Activated CD4-positive, CD25-positive, alpha-beta regulatory T cell (primary cell): ENCODE data around the gene TSHZ3.

ENCODE experiments used
- DNase-seq, 4 experiments: peaks; one replicate each; lab custom pipeline; 2025; lab: John Stamatoyannopoulos, UW

The TSHZ3 gene

GRCh38 chr19:31263328-31263727, 85.9 kb downstream of the TSHZ3 start:
- DNase-seq = no peak

GRCh38 chr19:31262725-31263191, 86.5 kb downstream of the TSHZ3 start:
- no peak for DNase-seq

DNA sequence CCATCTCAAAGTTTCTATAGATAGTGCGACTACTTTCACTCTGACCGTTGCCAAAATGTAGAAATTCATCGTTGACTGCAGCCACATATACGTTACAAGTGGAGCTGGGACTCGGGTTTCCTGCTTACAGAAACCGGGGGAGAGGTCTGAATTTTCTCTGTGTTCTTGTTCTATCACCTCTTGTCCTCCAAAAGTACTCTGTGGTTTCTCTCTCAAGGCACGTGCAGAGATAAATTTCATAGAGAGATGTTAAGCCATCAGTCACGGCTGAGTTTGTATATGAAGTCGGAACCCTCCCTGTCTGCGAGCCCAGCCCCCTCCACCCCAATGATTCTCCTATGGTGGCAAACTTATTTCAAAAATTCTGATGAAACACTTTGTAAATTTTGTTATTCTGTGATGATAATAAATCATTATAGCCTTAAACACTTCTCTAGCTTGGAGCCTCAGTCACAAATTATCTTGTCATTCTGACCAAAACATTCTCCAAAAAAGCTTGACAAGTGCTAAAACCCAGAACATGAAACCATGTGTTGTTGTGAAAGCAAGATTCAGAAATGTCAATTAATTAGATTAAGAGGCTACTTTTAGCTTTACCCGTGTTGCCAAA, 87.5 kb downstream of the TSHZ3 start:
- DNase-seq = no peak

DNA sequence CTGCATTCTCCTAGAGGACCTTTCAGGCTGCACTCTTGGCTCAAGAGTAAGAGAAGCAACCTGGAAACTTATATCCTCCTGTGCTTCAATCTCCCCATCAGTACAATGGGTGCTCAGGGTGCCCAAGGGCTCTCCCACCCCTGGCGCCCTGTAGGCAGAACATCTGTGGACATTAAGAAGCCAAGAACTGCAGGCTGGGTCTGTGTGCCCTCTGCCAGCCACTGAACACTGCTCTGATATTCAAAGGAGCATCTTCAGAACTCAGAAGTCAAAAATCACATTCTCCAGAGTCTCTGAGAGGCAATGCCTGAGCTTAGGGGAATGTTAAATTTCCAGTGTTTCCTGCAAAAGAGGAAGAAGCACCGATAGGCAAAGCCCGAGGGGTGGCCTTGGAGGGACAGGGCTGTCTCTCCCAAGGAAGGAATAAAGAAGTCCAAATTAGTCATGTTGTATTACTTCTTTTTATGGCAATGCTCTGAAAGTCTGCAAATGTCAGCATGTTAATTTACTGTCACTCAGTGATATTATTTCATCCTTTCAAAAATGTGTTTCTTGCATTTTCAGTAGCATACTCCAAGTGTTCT, 88.1 kb downstream of the TSHZ3 start:
- DNase-seq = no peak

DNA sequence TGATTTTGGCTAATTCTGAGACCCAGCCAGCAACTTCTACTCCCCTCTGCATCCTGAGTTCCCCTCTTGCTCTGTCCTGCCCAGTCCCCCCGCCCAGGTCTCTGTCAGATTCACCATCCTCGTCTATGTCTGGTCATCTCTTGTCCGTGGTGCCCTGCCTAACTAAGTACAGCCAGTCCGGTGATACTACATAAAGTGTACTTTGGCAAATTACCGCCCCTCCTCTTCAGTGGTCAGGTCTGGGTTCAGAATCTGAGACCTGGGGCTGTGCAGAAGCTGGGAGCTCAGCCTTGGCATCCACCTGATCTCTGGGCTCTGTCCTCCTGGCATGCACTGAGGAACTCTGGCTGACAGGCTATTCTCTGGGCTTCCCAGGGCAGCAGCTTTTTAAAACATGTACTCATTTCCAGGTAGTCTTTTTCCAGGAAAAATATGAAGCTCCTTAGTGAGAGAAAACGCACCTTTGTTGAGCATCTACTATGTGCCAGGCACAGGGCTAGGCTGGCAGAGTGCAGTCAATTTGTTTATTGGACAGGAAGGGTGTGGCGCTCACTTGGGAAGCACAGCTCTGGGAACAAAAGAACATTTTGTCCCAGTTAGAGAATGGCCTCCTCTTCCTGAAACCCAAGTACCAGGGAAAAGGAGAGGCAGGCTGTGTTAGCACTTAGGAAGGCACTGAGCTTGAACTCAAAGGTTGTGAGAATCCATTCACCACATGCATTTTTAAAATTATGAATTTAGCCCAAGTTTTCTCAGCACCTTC, 88.9 kb downstream of the TSHZ3 start:
- no peak for DNase-seq

- DNase-seq = no peak
These were observed 90.8 kb downstream of the TSHZ3 start for GRCh38 chr19:31258211-31259052.

- no peak for DNase-seq
These were observed 91.7 kb downstream of the TSHZ3 start for GRCh38 chr19:31257426-31258130.

GRCh38 chr19:31257025-31257424, 92.2 kb downstream of the TSHZ3 start:
- no peak for DNase-seq

GRCh38 chr19:31256593-31256960, 92.7 kb downstream of the TSHZ3 start:
- no peak for DNase-seq

DNA sequence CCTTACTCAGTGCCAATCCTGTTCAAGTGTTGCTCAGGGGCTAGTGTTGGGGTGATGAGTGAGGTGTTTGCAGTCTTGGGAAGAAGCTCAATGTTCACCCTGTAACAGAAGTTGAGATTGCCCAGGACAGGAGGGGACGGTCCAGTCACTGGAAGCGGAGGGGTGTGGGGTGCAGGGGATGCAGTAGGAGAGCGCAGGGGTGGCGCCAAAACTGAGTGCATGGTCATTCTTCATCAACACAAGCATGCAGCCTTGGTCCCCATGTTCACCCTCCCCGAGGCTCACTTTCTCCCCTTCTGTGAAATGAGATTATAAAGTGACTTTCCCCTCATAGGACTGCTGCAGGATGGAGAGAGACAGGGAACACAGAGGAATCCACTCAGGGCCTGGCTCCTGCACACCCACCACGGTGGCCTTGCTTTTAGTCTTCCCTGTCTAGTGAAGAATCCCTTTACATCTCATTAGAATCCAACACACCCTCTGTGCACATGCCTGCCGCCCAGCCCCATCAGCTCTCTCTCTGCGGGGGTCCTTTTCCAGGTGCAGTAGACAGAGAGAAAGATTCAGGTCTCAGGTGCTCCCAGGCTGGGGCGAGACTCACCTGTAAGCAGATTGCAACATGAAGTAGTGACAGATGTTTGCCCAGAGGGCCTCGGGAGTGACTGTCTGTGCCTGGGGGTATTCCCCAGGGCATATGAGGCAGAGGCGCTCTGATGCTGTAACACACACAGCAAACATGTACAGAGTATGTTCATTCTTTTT, 93.2 kb downstream of the TSHZ3 start:
- DNase-seq = no peak

DNA sequence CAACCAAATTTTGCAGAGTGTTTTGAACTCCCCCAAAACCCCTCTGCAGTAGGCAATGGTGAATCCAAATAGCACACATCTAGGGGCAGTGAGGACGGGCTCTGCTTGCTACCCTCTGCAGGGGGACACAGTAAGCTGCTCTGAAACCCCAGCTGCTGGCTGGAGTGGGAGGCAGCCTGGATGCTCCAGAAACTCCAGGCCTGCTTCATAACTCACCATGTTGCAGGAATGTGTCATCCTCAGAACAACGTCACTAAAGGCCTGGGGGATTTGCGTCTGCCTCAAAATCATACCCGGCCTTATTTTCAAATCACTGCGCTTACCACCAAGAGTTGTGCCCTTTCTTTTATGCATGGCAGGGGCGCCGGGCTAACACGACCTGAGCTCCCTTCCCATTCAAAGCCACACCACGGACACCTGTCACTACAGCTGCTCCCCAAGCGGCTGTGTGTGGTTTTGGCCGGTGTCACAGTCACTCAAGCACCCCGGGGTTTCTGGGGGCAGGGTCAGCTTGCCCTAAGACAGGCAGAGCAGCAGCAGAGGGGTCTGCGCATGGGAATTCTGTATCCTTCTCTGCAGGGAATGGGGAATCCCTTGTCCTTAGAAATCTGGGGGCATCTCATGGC, 93.9 kb downstream of the TSHZ3 start:
- no peak for DNase-seq

- DNase-seq = no peak
These were observed 94.6 kb downstream of the TSHZ3 start for GRCh38 chr19:31254611-31255010.

GRCh38 chr19:31254180-31254551, 95.1 kb downstream of the TSHZ3 start:
- no peak for DNase-seq

DNA sequence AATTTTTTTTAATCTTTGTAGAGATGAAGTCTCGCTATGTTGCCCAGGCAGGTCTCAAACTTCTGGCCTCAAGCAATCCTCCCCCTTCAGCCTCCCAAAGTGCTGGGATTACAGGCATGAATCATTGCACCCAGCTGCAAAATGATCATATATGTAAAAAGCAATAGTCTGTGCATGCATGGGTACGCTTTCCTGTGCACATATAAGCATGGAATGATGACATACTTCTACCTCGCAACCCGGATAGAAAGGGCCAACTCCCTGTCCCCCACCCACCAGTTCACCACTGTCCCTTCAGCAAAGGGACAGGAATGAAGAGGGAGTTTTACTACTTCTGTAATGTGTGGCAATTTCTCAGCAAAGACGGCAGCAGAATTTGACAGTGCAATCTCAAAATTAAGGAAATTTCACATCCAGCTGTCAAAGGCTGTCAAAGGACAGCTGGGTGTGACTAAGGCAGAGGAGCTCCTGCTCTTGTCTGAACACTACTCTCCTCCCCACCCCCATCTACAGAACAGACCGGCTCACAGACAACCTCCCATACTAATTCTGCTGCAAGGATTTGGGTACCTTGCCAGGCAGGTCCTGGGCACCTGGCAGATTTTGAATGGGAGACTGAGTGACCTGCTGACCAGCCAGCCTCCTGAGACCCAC, 95.6 kb downstream of the TSHZ3 start:
- DNase-seq = no peak

DNA sequence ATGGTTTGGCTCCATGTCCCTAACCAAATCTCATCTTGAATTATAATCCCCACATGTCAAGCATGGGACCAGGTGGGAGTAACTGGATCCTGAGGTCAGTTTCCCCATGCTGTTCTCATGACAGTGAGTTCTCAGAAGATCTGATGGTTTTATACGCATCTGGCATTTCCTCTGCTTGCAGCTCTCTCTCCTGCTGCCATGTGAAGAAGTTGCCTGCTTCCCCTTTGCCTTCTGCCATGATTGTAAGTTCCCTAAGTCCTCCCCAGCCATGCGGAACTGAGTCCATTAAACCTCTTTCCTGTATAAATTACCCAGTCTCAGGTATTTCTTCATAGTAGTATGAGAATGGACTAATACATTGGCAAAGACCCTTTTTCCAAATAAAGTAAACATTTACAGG, 96.8 kb downstream of the TSHZ3 start:
- DNase-seq = no peak

- no peak for DNase-seq
These were observed 100.0 kb downstream of the TSHZ3 start for GRCh38 chr19:31249217-31249616.

- DNase-seq = no peak
These were observed 113.4 kb downstream of the TSHZ3 start for GRCh38 chr19:31235806-31236205.

- DNase-seq = no peak
These were observed 115.9 kb downstream of the TSHZ3 start for GRCh38 chr19:31233295-31233800.

DNA sequence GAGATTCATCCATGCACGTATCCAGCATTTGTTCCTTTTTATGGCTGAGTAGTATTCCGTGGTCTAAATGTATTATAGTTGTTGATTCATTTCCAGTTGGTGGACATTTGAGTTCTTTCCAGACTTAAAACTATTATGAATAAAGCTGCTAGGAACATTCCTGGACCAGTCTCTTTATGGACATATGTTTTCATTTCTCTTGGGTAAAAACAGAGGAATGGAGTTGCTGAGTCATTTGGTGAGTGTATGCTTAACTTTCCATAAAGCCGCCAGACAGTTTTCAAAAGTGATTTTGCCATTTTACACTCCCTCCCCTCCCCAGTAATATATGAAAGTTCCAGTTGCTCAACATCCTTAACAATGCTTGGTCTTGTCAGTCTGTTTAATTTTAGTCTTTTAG, 116.4 kb downstream of the TSHZ3 start:
- DNase-seq = no peak

DNA sequence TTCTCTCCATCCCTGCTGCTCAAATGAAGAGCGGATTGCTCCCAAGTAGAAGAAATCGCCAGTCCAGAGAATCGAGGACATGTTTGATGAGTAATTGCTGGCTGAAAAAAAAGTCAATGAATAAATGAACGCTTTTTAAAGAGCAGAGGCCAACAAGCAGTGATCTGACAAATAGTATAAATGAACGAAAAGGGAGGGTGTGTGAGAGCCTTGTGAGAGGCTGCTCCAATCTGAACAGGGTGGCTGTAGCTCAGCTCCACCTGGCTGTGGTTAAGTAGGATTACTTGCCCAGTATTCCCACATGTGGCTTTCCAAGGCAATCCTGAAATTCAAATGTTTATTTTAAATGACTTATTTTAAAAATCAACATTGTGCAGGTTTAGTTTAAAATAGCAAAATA, 117.1 kb downstream of the TSHZ3 start:
- DNase-seq = no peak
